GDM1 (cell line): ENCODE results near the gene PROCA1.
"Not testable (repeated sequence)": the region's sequence is repeated elsewhere in the genome, so short reads cannot be mapped to it uniquely, and the experiment has no call there.

Experiments
- DNase-seq: peaks from one replicate; lab custom pipeline; 2025; lab: John Stamatoyannopoulos, UW

Gene PROCA1

GRCh38 chr17:28744104-28744971 is 32.6 kb upstream of the PROCA1 start:
- DNase-seq, result no peak

- DNase-seq, result peak; percentile 71
These were observed 31.8 kb upstream of the PROCA1 start, which contains the start of gene TRAF4 for GRCh38 chr17:28743243-28744103. Gene TRAF4 (plus strand): TSS chr17:28744011. CDS start chr17:28744113, 102 bp downstream.

- DNase-seq, result peak; percentile 82
These were observed 30.0 kb upstream of the PROCA1 start for GRCh38 chr17:28741358-28742349.

- DNase-seq, result no peak
These were observed 29.0 kb upstream of the PROCA1 start for GRCh38 chr17:28740406-28741357.

GRCh38 chr17:28738680-28739384 is 27.1 kb upstream of the PROCA1 start:
- no peak for DNase-seq

GRCh38 chr17:28737770-28738679 is 26.3 kb upstream of the PROCA1 start:
- DNase-seq, result no peak

GRCh38 chr17:28737316-28737715 is 25.6 kb upstream of the PROCA1 start:
- no peak for DNase-seq

- not testable (repeated sequence) for DNase-seq
These were observed 24.5 kb upstream of the PROCA1 start for GRCh38 chr17:28735913-28736769.

- DNase-seq, result no peak
These were observed 23.6 kb upstream of the PROCA1 start for GRCh38 chr17:28735242-28735722.

GRCh38 chr17:28734712-28735241 is 23.1 kb upstream of the PROCA1 start:
- no peak for DNase-seq

GRCh38 chr17:28733346-28733745 is 21.7 kb upstream of the PROCA1 start:
- no peak for DNase-seq

GRCh38 chr17:28729950-28730330 is 18.3 kb upstream of the PROCA1 start:
- DNase-seq, result no peak

GRCh38 chr17:28728364-28729200 is 16.9 kb upstream of the PROCA1 start, which contains the start of gene NEK8:
Gene NEK8 (plus strand): TSS chr17:28728788. CDS start chr17:28728814, 26 bp downstream.
- DNase-seq, result peak; percentile 87

GRCh38 chr17:28726627-28727491 is 15.2 kb upstream of the PROCA1 start:
- DNase-seq, result peak; percentile 86

GRCh38 chr17:28726226-28726626 is 14.5 kb upstream of the PROCA1 start, which contains the start of gene TLCD1:
Gene TLCD1 (minus strand): TSS chr17:28726233. CDS start chr17:28726097, 136 bp downstream.
- peak; percentile 40 for DNase-seq
